Activated CD4-positive, alpha-beta T cell treated with anti-CD3 and anti-CD28 coated beads, Interleukin-2, amount 50 U/mL, for 48 hours (primary cell): ENCODE data around the gene NCKAP5.

Experiments used
- DNase-seq, 2 experiments: peaks; one replicate each; pipeline ENCODE4 v3.0.0-alpha.2; 2020

The NCKAP5 gene

DNA sequence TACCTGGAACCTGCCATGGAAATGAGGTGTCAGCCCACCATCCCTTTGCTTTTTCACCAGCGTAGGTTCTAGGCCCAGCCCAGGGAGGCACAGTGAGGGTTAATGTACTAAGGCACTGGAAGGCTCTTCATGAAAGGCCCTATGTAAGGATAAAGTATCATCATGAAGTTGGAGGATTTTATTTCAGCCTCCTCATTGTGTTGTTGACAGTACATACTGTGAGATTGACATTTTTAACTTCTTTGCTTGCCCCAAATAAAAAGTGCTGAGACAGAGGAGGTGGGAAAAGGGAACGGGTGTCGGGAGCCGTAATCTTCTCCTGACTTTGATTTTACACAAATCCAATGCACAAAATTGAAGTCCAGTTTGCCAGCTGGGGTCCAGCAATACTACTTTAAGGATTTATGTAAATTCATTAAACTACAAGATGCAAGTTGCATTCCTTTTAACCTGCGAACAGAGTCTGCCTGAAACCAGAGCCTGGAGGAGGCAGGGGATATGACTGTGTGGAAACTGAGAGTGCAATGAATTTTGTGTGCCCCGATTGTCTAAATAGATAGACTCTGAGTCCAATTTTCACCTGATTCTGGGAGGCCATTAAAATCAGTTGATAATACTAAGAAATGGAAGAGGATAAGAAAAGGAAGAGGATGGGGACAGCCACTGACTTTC lies 5.4 kb upstream of the NCKAP5 start:
- no peak for DNase-seq

GRCh38 chr2:133571249-133571648 lies 3.0 kb upstream of the NCKAP5 start:
- DNase-seq: no peak

DNA sequence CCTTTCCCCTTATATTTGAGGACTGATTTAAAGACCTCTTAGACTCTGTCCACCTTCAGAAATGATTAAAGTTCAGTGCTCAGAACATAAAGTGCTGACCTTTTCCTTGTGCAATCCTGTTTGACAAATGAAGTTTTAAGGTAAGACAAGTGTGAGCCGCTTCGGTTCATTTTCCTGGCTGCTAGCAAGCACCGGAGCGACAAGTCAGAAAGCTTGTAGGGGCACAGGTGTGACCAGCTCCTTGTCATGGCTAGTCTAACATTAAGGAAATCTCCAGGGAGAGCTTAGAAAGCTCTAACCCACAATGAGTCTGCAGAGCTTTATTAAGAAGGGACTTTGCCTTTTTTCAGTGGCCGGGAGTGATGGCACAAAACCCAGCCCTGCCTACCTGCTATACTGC lies 2.3 kb upstream of the NCKAP5 start:
- DNase-seq: no peak

GRCh38 chr2:133569286-133569830 lies 1.1 kb upstream of the NCKAP5 start:
- DNase-seq: no peak

- DNase-seq: no peak
Observed at GRCh38 chr2:133568598-133568997, 335 bp upstream of the NCKAP5 start.

DNA sequence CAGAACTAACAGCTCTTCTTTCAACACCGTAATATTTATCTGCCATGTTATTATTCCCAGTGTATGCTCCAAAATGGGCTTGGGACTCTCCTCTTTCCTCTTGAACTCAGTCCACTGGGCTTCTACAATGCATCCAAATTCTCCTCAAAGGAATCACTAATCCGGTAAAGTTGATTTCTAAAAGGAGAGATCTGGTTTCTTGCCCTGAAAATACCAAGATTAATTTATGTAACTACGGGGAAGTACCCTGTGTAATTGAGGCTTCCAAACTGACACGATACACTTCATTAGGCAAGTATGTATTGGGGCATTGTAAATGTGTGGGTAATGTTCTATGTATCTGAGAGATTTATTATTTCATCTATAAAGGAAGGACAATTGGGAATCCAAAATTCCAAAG lies 5.7 kb downstream of the NCKAP5 start:
- DNase-seq: no peak

DNA sequence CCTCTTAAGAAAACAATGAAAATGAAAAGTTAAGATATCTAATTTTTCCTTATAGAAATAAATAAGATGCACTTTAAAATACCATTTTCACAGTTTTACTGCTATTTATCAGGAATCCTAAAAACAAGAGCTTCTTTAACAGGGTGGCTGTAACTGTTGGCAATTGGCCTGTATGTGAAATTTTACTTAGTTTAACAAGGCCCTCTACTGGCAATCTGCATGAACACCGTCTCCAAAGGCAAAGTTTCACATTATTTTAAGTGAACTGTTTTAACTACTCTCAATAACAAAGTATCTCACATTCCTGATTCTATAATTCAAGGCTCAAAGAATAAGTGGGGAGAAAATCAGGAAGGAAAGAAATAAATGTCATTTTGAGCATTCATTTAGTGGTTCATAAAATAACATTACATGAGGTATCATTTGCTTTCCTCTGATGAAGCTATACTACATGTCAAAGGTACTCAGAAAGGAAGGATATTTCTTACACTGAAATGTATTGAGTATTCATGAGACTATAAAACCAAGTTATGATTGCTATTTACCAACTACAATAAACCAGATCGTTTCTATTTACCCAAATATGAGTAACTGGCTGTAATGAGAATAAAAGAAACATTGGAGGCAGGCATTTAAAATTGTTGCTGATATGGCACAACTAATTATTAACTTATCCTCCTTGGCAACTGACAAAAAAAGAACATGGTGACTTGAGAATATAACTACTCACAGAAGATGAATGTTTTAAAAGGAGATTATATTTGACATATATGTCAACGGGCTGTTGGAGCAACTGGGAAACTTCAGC lies 7.0 kb downstream of the NCKAP5 start:
- no peak for DNase-seq

GRCh38 chr2:133557614-133558013 lies 10.6 kb downstream of the NCKAP5 start:
- no peak for DNase-seq

DNA sequence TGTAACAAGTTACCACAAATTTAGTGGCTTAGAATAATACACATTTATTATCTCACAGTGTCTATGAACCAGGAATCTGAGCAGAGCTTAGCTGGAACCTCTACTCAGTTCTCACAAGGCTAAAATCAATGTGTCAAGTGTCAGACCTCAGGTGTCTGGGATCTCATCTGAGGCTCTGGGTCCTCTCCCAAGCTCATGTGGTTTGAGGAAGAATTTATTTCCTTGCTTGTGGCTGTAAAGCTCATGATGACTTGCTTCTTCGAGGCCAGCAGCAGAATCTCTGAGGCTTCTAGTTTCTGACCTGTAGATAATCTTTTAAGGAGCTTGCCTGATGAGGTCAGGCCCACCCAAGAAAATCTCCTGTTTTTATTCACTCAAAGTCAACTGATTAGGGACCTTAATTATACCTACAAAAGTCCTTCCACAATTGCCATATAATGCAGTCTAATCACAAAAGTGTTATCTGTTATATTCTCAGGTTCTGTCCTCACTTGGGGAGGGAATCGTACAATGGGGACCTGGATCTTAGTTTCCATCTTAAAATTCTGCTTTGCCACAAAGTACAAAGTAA lies 14.3 kb downstream of the NCKAP5 start:
- no peak for DNase-seq

GRCh38 chr2:133553251-133553650 lies 15.0 kb downstream of the NCKAP5 start:
- no peak for DNase-seq

GRCh38 chr2:133552821-133553220 lies 15.4 kb downstream of the NCKAP5 start:
- no peak for DNase-seq

DNA sequence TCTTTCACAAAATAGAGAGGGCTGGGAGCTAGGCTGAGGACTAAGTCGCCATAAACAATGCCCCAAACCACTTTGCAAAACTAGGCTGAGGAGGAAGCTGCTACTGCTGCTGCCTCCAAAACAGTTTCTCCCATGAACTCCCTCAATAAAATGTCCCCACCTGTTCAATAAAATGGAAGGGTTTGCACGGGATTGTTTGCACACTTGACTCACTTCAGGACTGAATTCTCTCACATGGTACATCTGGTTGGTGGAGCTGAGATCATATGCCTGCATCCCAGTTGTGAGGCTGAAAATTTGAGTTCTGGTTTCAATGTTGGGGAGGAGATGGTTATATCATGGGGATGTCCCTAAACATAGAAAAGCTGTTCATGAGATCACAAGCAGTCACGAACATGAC lies 26.5 kb downstream of the NCKAP5 start:
- DNase-seq: no peak

- no peak for DNase-seq
Observed at GRCh38 chr2:133541376-133541775, 26.9 kb downstream of the NCKAP5 start.

- no peak for DNase-seq
Observed at GRCh38 chr2:133532919-133533318, 35.3 kb downstream of the NCKAP5 start.

GRCh38 chr2:133531382-133531781 lies 36.9 kb downstream of the NCKAP5 start:
- no peak for DNase-seq

DNA sequence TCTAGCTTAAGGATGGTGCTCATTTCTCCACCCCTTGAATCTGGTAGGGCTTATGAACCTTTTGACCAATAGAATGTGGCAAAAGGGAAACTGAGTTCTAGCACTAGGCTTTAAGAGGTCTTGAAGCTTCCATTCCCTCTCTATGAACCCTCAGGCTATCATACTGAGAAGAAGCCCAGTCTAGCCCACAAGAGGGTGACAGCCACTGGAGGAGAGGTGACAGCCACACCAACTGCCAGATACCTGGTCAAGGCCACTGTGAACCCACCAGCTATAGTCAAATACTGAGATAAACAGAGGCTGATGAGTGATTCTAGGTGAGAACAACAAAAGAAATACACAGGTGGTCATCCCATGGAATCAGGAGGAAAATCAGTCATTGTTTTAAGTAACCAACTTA lies 37.6 kb downstream of the NCKAP5 start:
- no peak for DNase-seq

DNA sequence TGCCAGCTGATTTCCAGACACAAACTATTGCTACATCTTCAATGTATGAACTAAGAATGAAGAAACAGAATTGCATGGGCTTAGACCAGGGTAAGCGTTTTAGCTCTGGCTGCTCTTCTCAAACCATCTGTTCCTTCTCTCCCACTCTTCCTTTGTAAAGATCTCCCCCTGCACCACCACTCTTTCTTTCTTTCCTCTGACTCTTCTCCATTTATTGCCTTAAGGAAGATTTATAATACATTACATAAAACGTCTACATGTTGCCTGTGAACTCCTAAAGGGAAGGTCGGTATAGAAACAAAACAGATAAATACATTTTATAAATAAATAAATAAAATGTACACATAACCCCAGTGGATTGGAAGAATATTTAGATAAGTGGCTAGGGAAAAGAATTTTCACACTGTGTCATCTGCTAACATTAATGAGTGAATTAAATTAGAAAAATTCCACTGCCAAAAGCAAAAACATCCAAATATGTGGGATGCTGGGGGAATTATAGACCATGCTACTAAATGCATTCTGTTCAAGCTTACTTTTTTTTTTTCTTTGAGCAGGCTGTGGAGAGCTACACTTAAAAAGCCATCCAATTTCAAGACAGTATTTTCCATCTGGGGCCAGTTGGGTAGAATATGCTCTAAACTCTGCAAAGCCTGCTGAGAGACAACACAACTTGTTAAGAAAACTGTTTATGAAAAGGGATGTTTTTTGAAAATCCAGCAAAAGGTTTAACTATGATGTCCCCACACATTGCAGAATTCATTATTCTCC lies 41.5 kb downstream of the NCKAP5 start:
- no peak for DNase-seq

GRCh38 chr2:133525613-133526529 lies 42.4 kb downstream of the NCKAP5 start:
- no peak for DNase-seq

GRCh38 chr2:133525090-133525489 lies 43.2 kb downstream of the NCKAP5 start:
- DNase-seq: no peak

DNA sequence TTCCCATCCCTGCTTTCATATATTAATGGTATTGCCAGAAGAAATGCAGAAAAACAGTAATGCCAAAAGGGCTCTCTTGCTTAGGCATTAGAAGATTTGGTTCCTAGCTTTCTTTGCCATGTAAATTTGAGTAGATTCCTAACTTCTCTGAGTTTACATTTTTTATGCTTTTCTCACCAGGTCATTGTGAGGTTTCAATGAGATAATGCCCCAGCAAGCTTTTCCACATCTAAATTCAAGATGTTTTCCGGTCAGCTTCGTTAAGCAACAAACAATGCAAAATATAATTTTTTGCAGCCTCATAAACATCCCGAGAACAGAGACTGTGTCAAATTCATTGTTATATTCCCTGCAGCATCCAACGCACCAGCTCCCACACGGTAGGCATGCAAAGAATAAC lies 44.9 kb downstream of the NCKAP5 start:
- DNase-seq: no peak

GRCh38 chr2:133522204-133522603 lies 46.1 kb downstream of the NCKAP5 start:
- DNase-seq: no peak

GRCh38 chr2:133521146-133521745 lies 47.0 kb downstream of the NCKAP5 start:
- no peak for DNase-seq
